NCI-H2081 treated with DMSO at 0.1 percent for 48 hours (cell line): ENCODE measurements around the gene KLF16.

Experiments
- DNase-seq: peaks from one replicate; lab custom pipeline; 2025; lab: John Stamatoyannopoulos, UW

The KLF16 gene

DNA sequence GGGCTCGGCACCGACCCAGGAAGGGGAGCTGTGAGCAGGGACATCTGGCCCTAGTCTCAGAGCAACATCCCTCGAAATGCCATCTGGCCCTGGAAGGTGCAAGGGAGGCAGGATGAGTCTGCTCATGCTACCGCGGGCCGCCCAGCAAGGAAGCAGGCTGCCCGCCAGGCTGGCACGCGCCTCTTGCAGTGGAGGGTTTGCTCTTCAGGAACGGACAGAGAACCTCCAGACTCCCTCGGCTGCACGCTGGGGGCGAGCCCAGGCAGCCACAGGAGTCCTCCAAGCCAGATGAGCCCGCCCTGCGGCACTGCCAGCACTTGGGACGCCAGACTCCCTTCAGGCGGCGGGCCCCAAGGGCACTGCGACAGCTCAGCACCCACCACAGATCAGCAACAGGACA is 41.2 kb downstream of the KLF16 start:
- DNase-seq = no peak

DNA sequence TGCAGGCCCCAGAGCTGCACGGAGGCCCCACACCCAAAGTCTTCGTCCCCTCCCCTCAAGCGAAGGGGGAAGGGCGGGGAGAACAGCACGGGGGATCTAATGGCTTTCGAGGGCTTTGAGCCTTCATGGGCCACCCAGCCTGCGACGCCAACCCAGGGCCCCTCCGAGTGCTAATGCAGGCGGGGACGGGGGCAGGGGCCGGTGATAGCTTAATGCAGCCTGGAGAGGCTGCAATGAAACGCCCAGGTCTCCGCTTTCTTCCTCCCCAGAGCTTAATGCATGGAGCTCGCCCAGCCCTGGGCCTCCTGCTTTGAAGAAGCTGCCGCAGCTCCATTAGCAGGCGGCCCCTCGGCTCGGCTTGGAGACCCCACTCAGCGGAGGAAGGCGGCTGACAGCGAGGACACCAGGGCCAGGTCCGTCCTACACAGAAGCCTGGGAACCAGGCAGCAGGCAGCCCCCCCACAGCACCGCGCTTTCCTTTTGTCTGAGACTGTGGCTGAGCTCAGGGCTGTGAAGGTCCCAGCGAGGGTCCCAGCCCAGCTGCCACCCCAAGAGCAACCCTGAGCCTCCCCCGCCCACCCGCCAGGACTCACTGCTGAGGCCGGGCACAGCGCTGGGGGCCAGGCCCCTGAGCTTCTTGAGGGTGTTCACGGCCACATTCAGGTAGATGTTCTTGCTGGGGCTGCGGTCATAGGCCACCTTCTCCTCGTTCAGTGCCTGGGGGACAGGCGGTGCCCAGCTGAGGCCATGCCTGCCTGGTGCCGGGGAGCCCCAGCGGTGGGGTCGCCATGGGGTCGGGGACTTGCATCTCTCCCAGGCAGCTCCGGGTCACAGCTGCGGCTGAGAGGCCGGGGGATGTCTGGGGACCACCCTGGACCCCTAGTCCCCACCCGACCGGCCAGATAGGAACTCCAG is 43.8 kb downstream of the KLF16 start:
- DNase-seq = no peak

DNA sequence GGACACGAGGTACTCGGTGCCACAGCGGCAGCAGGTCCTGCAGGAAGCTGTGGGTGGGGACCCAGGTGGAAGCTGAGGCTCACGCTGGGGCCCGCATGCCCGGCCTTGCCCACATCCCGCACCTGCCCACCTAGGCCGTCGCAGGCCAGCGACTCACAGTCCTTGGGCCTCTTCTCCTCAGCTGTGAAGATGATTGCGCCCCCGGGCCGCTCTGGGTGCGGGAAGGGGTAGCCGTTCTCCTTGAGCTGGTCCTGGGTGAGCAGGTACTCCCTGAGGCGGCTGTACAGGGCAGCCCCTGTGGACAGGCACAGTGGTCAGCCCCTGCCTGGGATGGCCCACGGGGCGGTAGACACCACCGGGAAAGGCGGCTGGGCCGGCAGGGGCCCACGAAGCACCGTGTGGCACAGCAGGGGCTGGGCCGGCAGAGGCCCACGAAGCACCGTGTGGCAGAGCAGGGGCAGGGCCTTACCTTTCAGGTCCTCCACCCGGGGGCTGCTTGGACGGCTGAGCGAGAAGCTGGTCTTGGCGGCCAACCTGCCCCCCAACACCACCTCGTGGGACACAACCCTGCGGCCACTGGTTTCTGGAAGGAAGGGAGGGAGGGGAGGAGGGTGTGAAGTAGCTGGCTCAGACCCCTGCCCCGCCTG is 44.7 kb downstream of the KLF16 start:
- no peak for DNase-seq

- DNase-seq = no peak
Observed at GRCh38 chr19:1817553-1818179, 45.7 kb downstream of the KLF16 start.

DNA sequence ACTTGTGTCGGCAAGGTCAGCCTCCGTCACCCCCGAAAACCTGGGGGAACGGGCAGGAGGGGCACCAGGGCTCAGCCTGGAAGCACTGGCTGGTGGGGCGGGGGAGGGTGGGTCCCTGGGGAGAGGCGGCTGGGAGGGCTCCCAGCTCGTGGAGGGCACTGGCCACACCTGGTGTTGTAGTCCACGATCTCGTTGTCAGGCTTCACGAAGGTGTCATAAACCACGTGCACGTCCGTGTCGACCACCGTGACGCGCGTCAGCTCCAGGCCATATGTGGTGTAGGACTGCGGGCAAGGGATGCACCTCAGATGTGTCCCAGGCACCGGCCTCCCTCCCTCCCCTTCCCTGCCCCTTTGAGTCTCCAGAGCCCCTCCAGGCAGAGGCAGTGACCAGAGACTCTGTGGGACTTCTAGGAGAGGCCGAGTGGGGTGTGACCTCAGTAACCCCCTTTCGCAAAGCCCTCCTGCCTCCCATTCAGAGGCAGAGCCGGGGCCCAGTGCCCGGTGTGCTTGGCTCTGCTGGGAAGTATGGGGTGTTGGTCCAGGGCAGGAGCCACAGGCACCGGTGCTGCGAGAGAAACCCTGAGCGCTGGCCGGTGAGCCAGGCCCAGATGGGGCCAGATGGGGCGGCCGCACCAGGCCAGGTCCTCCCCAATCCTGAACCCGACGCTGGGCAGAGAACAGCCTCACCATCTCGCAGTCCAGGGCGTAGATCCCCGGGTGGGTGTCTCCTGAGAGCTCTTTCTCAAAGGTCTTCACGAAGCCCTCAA is 46.7 kb downstream of the KLF16 start:
- no peak for DNase-seq

- no peak for DNase-seq
Observed at GRCh38 chr19:1815605-1816529, 47.5 kb downstream of the KLF16 start.

- DNase-seq = no peak
Observed at GRCh38 chr19:1814833-1815604, 48.4 kb downstream of the KLF16 start.

DNA sequence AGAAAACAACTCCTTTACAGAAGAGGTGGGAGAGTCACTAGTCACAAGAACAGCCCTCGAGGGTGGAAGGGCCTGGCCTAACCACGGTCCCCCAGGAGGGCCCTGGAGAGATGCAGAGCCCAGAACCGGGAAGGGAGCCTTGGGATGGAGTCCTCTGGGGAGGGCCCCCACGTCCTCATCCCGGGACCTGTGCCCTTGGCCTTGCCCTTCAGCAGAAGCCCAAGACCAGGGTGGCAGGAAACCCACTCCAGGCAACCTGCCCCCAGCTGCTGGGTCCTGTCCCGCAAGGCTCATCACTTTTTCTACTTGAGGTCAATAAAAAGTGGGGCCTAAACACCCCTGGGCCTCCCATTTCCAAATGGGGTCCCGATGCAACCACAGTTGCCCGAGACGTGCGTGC is 49.0 kb downstream of the KLF16 start:
- no peak for DNase-seq

DNA sequence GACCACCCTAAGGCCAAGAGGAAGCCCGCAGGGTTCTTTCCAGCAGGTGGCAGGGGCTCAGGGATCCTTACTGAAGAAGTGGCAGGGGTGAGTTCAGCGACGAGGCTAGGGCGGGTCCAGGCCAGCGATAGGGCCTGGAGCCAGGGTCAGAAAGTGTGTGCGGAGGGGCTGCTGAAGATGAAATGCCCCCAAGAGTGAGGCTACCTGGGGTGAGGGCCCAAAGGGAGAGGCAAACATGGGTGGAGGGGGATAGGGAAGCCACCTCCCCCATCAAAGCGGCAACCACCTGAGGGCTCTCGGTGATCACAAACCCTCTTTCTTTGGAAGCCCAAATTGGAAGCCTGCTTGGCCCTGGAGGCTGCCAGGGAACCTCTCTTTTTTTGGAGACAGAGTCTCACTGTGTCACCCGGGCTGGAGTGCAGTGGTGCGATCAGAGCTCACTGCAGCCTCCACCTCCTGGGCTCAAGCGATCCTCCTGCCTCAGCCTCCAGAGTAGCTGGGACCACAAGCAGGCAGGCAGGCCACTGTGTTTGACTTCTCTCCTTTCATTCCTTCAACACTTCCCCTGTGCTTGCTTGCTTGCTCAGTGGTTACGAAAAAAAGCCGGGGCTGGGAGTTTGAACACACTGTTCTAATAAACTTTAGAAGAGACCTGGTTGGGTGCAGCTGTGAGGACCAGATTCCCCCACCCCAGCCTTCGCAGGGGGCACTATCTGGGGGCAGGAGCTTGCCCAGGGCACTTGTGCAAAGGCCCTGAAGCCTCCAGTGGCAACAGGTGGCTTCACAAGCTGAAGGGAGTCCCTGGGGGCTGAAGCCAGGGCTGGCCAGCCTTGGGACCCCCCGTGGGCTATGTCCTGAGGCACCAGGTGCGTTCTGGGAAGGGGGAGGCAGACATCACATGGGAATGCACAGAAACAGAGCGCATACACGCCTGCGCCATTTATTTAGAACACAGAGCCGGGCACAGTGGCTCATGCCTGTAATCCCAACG is 49.9 kb downstream of the KLF16 start:
- DNase-seq = no peak

DNA sequence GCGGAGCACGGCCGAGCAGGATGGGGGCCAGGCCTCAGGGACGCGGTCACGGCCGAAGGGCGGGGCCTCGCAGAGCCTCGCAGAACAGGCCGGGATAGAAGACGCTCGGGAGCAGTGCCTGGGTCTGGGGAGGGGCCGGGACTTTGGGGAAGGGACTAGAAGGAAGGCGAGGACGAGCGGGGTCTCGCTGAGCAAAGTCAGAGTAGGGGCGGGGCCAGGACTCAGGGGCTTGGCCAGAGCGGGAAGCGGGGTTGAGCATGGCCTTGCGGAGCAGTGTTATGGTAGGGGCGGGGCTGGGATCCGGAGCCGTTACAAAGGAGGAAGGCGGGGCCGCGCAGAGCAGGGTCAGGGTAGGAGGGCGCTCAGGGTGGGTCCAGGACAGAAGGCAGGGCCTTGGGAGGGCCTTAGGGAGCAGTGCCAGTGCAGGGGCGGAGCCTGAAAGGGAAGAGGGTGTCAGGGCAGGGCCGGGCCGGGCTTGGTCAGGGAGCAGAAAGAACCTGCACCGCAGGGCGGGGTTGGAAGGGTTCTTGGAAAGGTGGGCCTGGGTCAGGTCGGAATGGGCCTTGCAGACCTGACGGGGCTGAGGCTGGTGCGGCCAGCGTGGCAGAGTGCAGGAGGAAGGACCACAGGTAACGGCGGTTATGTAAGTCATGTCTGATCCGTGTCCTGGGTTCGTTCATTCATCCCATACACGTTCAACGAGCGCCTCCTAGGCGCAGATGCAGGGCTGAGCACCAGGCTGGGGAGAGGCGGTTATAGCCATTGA is 50.8 kb downstream of the KLF16 start:
- DNase-seq = no peak

- DNase-seq = no peak
Observed at GRCh38 chr19:1811942-1812425, 51.4 kb downstream of the KLF16 start, which contains the start of gene ATP8B3. Gene ATP8B3, minus strand, starts transcription at chr19:1812276. Its CDS starts 540 bp downstream, at chr19:1811736.

- DNase-seq = no peak
Observed at GRCh38 chr19:1811472-1811894, 51.9 kb downstream of the KLF16 start.

DNA sequence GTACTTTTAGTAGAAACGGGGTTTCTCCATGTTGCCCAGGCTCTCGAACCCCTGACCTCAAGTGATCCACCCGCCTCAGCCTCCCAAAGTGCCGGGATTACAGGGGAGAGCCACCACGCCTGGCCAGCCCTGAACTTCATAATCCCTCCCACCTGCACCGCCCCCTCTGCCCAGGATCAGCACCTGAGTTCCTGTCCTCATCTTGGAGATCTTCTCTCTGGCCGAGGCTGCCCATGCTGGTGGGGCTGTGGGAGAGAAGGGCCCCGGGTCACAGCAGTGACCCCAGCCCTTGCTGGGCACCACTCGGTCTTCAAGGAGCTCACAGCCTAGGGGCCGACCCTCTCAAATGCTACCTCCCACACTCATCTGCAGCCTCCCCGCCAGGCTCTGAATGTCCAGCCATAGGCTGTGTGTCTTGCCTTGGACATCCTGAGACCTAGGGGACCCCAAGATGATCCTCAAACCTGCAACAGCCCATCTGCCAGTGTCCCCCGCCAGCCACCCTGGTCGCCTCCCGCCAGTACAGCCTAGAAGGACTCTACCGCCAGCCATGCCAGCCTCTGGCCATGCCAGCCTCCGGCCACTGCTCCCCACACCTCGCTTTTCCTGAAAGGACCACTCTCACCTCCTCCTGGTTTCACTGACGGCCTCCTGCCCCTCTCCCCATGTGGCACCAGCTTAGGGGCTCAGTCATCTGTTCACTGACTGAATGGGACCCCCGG is 52.8 kb downstream of the KLF16 start:
- DNase-seq = no peak

DNA sequence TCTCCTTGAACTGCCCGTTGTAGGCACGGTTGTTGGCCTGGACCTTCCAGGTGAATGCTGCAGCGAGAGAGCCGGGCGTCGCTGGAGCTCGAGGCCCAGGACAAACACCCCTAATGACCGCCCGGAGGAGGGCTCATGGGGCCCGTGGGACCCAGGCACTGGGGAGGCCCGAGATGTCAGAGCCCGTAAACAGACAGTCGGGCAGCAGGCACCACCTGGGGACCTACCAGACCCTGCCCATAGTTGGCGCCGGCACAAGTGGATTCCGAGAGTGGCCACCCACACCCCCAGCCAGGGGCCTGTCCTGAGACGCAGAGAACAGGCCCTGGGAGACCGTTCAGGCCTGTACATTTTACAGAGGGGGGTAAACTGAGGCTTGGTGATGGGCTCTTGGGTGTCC is 53.7 kb downstream of the KLF16 start:
- DNase-seq = no peak

GRCh38 chr19:1808395-1808731 is 55.0 kb downstream of the KLF16 start:
- DNase-seq = no peak

DNA sequence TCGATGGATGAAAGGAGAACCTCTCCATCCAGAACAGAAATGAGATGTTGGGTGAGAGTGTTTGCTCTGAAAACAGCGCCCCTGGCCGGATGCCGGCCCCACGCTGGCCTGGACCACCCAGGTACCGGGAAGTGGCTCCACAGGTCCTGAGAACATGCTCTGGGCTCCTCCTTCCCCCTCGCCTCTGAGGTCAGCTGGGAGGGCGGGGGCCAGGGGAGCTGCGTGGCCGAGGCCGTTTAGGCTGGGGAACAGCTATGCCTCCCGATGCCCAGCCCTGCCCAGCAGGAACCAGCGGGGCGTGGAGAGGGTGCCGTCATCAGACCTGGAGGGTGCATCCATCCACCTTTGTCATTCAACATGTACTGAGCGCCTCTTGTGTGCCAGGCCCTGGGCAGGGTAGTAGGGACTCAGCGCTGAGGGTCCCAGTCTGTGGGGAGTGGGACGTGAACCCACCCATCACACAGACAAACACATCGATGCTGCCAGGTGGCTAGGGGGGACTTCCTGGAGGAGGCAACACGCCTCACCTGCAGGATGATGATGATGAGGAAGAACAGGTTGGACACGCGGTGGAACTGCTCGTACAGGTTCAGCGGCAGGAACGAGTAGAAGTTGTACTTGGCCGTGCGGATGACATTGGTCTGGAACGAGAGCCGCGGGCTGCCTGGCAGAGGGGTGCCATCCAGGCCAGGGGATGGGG is 55.5 kb downstream of the KLF16 start:
- no peak for DNase-seq
